ENCODE results near the gene IMMP2L.
"Not testable (repeated sequence)": the region's sequence is repeated elsewhere in the genome, so short reads cannot be mapped to it uniquely, and the experiment has no call there.

The IMMP2L gene

GRCh38 chr7:111324776-111325175, 237.5 kb downstream of the IMMP2L start:
- POLR2A ChIA-PET = no interaction called here
- CTCF ChIA-PET = no interaction called here
- no peak for DNase-seq (ENCODE audit: extremely low spot score)
- TF ChIP-seq ELF4 (IDR thresholded peaks at IDR 0.05) (no peak), FOXK2 (IDR thresholded peaks at IDR 0.05) (no peak), PKNOX1 (IDR thresholded peaks at IDR 0.05) (no peak), ZNF384 (IDR thresholded peaks at IDR 0.05) (no peak), ARNT (IDR thresholded peaks at IDR 0.05) (no peak), CTBP1 (IDR thresholded peaks at IDR 0.05; ENCODE audit: borderline replicate concordance) (no peak), SP1 (IDR thresholded peaks at IDR 0.05) (no peak), BHLHE40 (IDR thresholded peaks at IDR 0.05; ENCODE audit: borderline replicate concordance) (no peak), SUZ12 (IDR thresholded peaks at IDR 0.05) (no peak), HDGF (IDR thresholded peaks at IDR 0.05; ENCODE audit: borderline replicate concordance) (no peak)

GRCh38 chr7:111324228-111324627, 238.1 kb downstream of the IMMP2L start:
- no peak for TF ChIP-seq ARNT (IDR thresholded peaks at IDR 0.05)
- TF ChIP-seq FOXA1 (IDR thresholded peaks at IDR 0.05) = no peak
- no peak for TF ChIP-seq ZNF384 (IDR thresholded peaks at IDR 0.05)
- TF ChIP-seq SUZ12 (IDR thresholded peaks at IDR 0.05) = no peak
- TF ChIP-seq BHLHE40 (IDR thresholded peaks at IDR 0.05; ENCODE audit: borderline replicate concordance) = no peak
- no peak for TF ChIP-seq FOXK2 (IDR thresholded peaks at IDR 0.05)
- TF ChIP-seq CTBP1 (IDR thresholded peaks at IDR 0.05; ENCODE audit: borderline replicate concordance) = no peak
- no peak for TF ChIP-seq HDGF (IDR thresholded peaks at IDR 0.05; ENCODE audit: borderline replicate concordance)
- no peak for TF ChIP-seq ELF4 (IDR thresholded peaks at IDR 0.05)
- no peak for TF ChIP-seq FOXM1 (IDR thresholded peaks at IDR 0.05; ENCODE audit: borderline replicate concordance)
- no peak for TF ChIP-seq TARDBP (IDR thresholded peaks at IDR 0.05)
- no peak for TF ChIP-seq PKNOX1 (IDR thresholded peaks at IDR 0.05)
- no peak for TF ChIP-seq SP1 (IDR thresholded peaks at IDR 0.05)
- no peak for TF ChIP-seq NFRKB (IDR thresholded peaks at IDR 0.05)
- ChIA-PET POLR2A (no interaction called here), CTCF (no interaction called here)
- DNase-seq (ENCODE audit: extremely low spot score) = no peak

GRCh38 chr7:111323670-111324069, 238.6 kb downstream of the IMMP2L start:
- POLR2A ChIA-PET; CTCF ChIA-PET; DNase-seq (ENCODE audit: extremely low spot score): not testable (repeated sequence)

- ChIA-PET POLR2A (no interaction called here), CTCF (interaction anchor here (0.6 kb wide), 1 partner anchor 285 kb away, joined by 3 read pairs; no protein-coding TSS in a partner anchor)
- no peak for DNase-seq (ENCODE audit: extremely low spot score)
- no peak for TF ChIP-seq CTBP1 (IDR thresholded peaks at IDR 0.05; ENCODE audit: borderline replicate concordance)
- TF ChIP-seq ELF4 (IDR thresholded peaks at IDR 0.05) = no peak
- TF ChIP-seq FOXA1 (IDR thresholded peaks at IDR 0.05) = no peak
- no peak for TF ChIP-seq NFRKB (IDR thresholded peaks at IDR 0.05)
- TF ChIP-seq L3MBTL2 (conservative IDR thresholded peaks at IDR 0.05) = no peak
- TF ChIP-seq FOXK2 (IDR thresholded peaks at IDR 0.05) = no peak
- no peak for TF ChIP-seq FOXM1 (IDR thresholded peaks at IDR 0.05; ENCODE audit: borderline replicate concordance)
- no peak for TF ChIP-seq LEF1 (IDR thresholded peaks at IDR 0.05; ENCODE audit: borderline replicate concordance)
- TF ChIP-seq SP1 (IDR thresholded peaks at IDR 0.05) = no peak
- TF ChIP-seq BHLHE40 (IDR thresholded peaks at IDR 0.05; ENCODE audit: borderline replicate concordance) = no peak
- no peak for TF ChIP-seq HDGF (IDR thresholded peaks at IDR 0.05; ENCODE audit: borderline replicate concordance)
- no peak for TF ChIP-seq SUZ12 (IDR thresholded peaks at IDR 0.05)
- no peak for TF ChIP-seq PKNOX1 (IDR thresholded peaks at IDR 0.05)
- TF ChIP-seq ARNT (IDR thresholded peaks at IDR 0.05) = no peak
- TF ChIP-seq ZNF384 (IDR thresholded peaks at IDR 0.05) = no peak
These were observed 242.2 kb downstream of the IMMP2L start for GRCh38 chr7:111320133-111320532.

- CTCF ChIA-PET = no interaction called here
- POLR2A ChIA-PET = no interaction called here
- no peak for TF ChIP-seq FOXM1 (IDR thresholded peaks at IDR 0.05; ENCODE audit: borderline replicate concordance)
- TF ChIP-seq TARDBP (IDR thresholded peaks at IDR 0.05) = no peak
- TF ChIP-seq SUZ12 (IDR thresholded peaks at IDR 0.05) = no peak
- no peak for TF ChIP-seq ZNF384 (IDR thresholded peaks at IDR 0.05)
- no peak for DNase-seq (ENCODE audit: extremely low spot score)
These were observed 249.3 kb downstream of the IMMP2L start for GRCh38 chr7:111312966-111313365.

GRCh38 chr7:111308691-111309090, 253.6 kb downstream of the IMMP2L start:
- DNase-seq (ENCODE audit: extremely low spot score) = no peak
- POLR2A ChIA-PET = no interaction called here
- no peak for TF ChIP-seq FOXK2 (IDR thresholded peaks at IDR 0.05)
- no peak for TF ChIP-seq BHLHE40 (IDR thresholded peaks at IDR 0.05; ENCODE audit: borderline replicate concordance)
- no peak for TF ChIP-seq ZNF384 (IDR thresholded peaks at IDR 0.05)
- no peak for TF ChIP-seq HDGF (IDR thresholded peaks at IDR 0.05; ENCODE audit: borderline replicate concordance)
- TF ChIP-seq LEF1 (IDR thresholded peaks at IDR 0.05; ENCODE audit: borderline replicate concordance) = no peak
- no peak for TF ChIP-seq SP1 (IDR thresholded peaks at IDR 0.05)
- no peak for TF ChIP-seq PKNOX1 (IDR thresholded peaks at IDR 0.05)
- no peak for TF ChIP-seq FOXM1 (IDR thresholded peaks at IDR 0.05; ENCODE audit: borderline replicate concordance)
- TF ChIP-seq ARNT (IDR thresholded peaks at IDR 0.05) = no peak
- no peak for TF ChIP-seq ELF4 (IDR thresholded peaks at IDR 0.05)
- CTCF ChIA-PET = no interaction called here
